Endothelial cell of umbilical vein (primary cell): ENCODE data around the gene ASS1.

Experiments used
- EZH2 ChIP-seq: IDR thresholded peaks from 2 replicates; pipeline ENCODE4 v1.6.1; 2012; ENCODE audit warnings: borderline replicate concordance, low read depth, mild to moderate bottlenecking, moderate library complexity, low read length, inconsistent platforms; ENCODE audit not compliant: severe bottlenecking
- FOS ChIP-seq: IDR thresholded peaks from 2 replicates; pipeline ENCODE4 v1.6.1; 2011; ENCODE audit warnings: mild to moderate bottlenecking, low read length, moderate library complexity, borderline replicate concordance; ENCODE audit not compliant: insufficient read depth
- POLR2A ChIP-seq: IDR thresholded peaks from 2 replicates; pipeline ENCODE4 v1.6.1; 2012; ENCODE audit warnings: low read depth, mild to moderate bottlenecking, control low read depth, low read length
- POLR2AphosphoS5 ChIP-seq: IDR thresholded peaks from 2 replicates; pipeline ENCODE4 v1.6.1; 2012; ENCODE audit warnings: low read depth, mild to moderate bottlenecking, control low read depth, low read length, moderate library complexity; ENCODE audit not compliant: insufficient read depth
- TF ChIP-seq, protein P1 (sequence below), 2 donors: IDR thresholded peaks; 1 replicate in 1 of 2; 2 replicates in 1 of 2; pipeline ENCODE4 v1.5.1; 2011; ENCODE audit warnings: low read length in 2 of 2, mild to moderate bottlenecking in 2 of 2, moderate library complexity in 2 of 2, control low read depth in 1 of 2, inconsistent platforms in 1 of 2, low read depth in 1 of 2; ENCODE audit not compliant: insufficient read depth in 1 of 2; ENCODE audit errors: extremely low read depth in 1 of 2

DNA sequence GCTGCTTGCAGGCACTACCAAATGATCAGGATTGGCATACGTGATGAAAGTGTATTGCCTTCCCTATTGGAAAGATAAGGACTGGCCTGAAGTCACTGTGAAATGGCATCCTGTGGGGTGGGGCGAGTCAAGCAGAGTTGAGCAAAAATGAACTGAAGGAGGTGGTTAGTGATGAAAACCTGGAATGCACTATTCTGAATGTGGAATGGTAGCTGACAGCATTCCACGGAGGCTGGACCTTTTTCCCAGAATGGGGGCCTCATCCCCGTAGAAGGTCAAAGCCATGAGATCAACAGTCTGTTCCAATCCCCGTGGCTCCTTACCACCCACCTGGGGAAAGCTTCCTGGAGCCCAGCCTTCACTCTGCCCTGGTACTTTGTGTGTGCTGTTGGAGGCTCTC, 37.7 kb downstream of the ASS1 start:
- TF ChIP-seq EZH2 (no peak), POLR2AphosphoS5 (no peak), POLR2A (no peak), FOS (no peak)
- TF ChIP-seq, protein P1, sequence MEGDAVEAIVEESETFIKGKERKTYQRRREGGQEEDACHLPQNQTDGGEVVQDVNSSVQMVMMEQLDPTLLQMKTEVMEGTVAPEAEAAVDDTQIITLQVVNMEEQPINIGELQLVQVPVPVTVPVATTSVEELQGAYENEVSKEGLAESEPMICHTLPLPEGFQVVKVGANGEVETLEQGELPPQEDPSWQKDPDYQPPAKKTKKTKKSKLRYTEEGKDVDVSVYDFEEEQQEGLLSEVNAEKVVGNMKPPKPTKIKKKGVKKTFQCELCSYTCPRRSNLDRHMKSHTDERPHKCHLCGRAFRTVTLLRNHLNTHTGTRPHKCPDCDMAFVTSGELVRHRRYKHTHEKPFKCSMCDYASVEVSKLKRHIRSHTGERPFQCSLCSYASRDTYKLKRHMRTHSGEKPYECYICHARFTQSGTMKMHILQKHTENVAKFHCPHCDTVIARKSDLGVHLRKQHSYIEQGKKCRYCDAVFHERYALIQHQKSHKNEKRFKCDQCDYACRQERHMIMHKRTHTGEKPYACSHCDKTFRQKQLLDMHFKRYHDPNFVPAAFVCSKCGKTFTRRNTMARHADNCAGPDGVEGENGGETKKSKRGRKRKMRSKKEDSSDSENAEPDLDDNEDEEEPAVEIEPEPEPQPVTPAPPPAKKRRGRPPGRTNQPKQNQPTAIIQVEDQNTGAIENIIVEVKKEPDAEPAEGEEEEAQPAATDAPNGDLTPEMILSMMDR (IDR thresholded peaks at IDR 0.05; ENCODE audit: extremely low read depth in 1 of 2, insufficient read depth in 1 of 2, low read depth in 1 of 2, low read length in 2 of 2) = no peak
